Lung (tissue), 12 donors: ENCODE data around the gene CHMP6. TPM values are rescaled to one million over a fixed set of nuclear protein-coding genes. Genes with fewer than 3 reads are reported as not detected.

Experiments
- ATAC-seq: fragments of 200-7000 bp; cut with Tn5 transposase; one replicate; pipeline ENCODE4 v1.9.1; 2020; ENCODE audit warnings: moderate number of reproducible peaks; ENCODE audit not compliant: insufficient read depth, low FRiP score
- DNase-seq, 3 donors: peaks; one replicate each; pipeline ENCODE4 v3.0.0-alpha.2; 2013 to 2017
- H3K27ac ChIP-seq, 2 donors: one replicate each; pipeline ENCODE4 v1.5.1; 2013; ENCODE audit warnings: mild to moderate bottlenecking in 2 of 2, moderate library complexity in 2 of 2, control low read depth in 1 of 2, inconsistent platforms in 1 of 2, low read depth in 1 of 2, low read length in 1 of 2
- H3K27me3 ChIP-seq, 3 donors: one replicate each; pipeline ENCODE4 v1.5.1; 2013; ENCODE audit warnings: low read length in 2 of 3; ENCODE audit not compliant: control insufficient read depth in 3 of 3, insufficient read depth in 3 of 3
- H3K36me3 ChIP-seq, 4 donors: one replicate each; pipeline ENCODE4 v1.5.1; 2013; ENCODE audit warnings: low read length in 4 of 4, mild to moderate bottlenecking in 1 of 4, moderate library complexity in 1 of 4; ENCODE audit not compliant: control insufficient read depth in 4 of 4, insufficient read depth in 4 of 4
- H3K4me1 ChIP-seq, 5 donors: one replicate each; pipeline ENCODE4 v1.5.1; 2013; ENCODE audit warnings: low read length in 5 of 5, mild to moderate bottlenecking in 2 of 5, moderate library complexity in 1 of 5; ENCODE audit not compliant: control insufficient read depth in 5 of 5, insufficient read depth in 5 of 5
- H3K4me3 ChIP-seq: one replicate; pipeline ENCODE4 v1.5.1; 2013; ENCODE audit warnings: mild to moderate bottlenecking, control low read depth, moderate library complexity
- H3K9ac ChIP-seq, 2 donors: one replicate each; pipeline ENCODE4 v1.5.1; 2013; ENCODE audit warnings: low read length in 2 of 2, control low read depth in 1 of 2; ENCODE audit not compliant: insufficient read depth in 1 of 2
- H3K9me3 ChIP-seq, 4 donors: one replicate each; pipeline ENCODE4 v1.5.1; 2013; ENCODE audit warnings: low read length in 3 of 4, mild to moderate bottlenecking in 1 of 4, moderate library complexity in 1 of 4; ENCODE audit not compliant: control insufficient read depth in 4 of 4, insufficient read depth in 3 of 4
- WGBS, 2 donors: extraction: QIAGEN DNeasy Blood & Tissue Kit; methylation state at CpG; one replicate each; pipeline ENCODE4 v1.1.7; 2013; 5-methylcytosine and 5-hydroxymethylcytosine counted together
- polyA plus RNA-seq, 2 donors: library from polyadenylated mRNA; stranded (reverse); fragments of 200-250 nt; gene quantifications; one replicate each; pipeline ENCODE4 v1.2.1, GENCODE V29; 2013
- total RNA-seq, 2 donors: library from RNA; depleted of rRNA in 1 of 2; stranded (reverse); fragments of >200 nt in 1 of 2; gene quantifications; one replicate each; pipeline ENCODE4 v1.2.1, GENCODE V29; 2014 to 2021
- TF ChIP-seq, protein P1 (sequence below): IDR thresholded peaks from 2 replicates; pipeline ENCODE4 v1.5.1; 2012; ENCODE audit warnings: mild to moderate bottlenecking; ENCODE audit errors: control extremely low read depth, extremely low read depth
- donor health status: control.
- donor health status: control.
- donor health status: Bipolar disorder and iron deficiency.
- donor health status: healthy.
- donor health status: DM: yes; HTN: yes; CAD: no.

Gene CHMP6
- total and polyA plus RNA-seq, 4 donors: 18.2 to 36.3 (median 32.2) TPM

DNA sequence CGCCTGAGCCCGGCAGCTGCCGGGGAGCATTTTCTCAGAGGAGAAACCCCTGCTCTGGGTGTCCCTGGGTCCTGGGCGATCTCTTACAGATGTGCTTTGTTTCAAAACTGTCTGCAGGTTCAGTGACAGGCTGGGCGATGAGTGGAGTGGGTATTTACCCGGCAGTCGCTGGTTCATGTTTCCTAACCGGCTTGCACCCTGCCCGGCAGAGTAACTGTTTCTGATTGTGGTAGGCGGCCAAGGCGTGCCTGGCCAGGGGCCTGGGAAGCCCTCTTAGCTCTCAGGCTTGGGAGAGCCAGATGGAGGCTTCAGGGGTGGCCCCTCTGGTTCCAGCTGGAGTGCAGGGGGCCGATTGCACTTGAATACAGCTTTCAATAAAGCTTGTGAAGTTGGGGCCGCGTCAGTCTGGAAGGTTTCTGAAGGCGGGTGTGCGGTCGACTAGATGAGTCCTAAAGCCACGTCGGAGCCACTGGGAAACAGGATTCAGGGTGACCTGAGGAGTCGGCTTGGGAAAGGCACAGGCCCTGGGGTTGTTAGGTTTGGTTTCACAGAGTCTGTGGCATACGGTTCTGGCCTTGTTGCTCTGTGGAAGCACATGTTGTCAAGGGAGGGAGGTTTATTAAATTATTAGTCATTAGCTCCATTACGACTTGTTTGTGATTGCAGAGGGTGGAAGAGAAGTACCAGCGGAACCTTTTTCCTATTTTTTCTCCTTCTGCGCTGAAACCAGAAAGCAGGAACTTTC is 44.7 kb downstream of the CHMP6 start:
- no peak for ATAC-seq
- Histone ChIP-seq H3K4me3 (peak overlapping the region; percentile 62), H3K9me3 (no peaks in the 10 kb centered on the region), H3K27ac (peak overlapping the region in 1 of 2 donors; percentile 79), H3K9ac (no peak overlapping the region), H3K27me3 (no peaks in the 10 kb centered on the region), H3K4me1 (peaks cover 0 to 53% (median 25%) of the 10 kb centered on the region in 5 donors), H3K36me3 (peaks cover 0 to 6% (median 2%) of the 10 kb centered on the region in 4 donors)
- TF ChIP-seq, protein P1, sequence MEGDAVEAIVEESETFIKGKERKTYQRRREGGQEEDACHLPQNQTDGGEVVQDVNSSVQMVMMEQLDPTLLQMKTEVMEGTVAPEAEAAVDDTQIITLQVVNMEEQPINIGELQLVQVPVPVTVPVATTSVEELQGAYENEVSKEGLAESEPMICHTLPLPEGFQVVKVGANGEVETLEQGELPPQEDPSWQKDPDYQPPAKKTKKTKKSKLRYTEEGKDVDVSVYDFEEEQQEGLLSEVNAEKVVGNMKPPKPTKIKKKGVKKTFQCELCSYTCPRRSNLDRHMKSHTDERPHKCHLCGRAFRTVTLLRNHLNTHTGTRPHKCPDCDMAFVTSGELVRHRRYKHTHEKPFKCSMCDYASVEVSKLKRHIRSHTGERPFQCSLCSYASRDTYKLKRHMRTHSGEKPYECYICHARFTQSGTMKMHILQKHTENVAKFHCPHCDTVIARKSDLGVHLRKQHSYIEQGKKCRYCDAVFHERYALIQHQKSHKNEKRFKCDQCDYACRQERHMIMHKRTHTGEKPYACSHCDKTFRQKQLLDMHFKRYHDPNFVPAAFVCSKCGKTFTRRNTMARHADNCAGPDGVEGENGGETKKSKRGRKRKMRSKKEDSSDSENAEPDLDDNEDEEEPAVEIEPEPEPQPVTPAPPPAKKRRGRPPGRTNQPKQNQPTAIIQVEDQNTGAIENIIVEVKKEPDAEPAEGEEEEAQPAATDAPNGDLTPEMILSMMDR: no peak
- 50 to 69% methylated on average over 24 of the region's 24 CpGs for WGBS, 2 donors
- no peak for DNase-seq

DNA sequence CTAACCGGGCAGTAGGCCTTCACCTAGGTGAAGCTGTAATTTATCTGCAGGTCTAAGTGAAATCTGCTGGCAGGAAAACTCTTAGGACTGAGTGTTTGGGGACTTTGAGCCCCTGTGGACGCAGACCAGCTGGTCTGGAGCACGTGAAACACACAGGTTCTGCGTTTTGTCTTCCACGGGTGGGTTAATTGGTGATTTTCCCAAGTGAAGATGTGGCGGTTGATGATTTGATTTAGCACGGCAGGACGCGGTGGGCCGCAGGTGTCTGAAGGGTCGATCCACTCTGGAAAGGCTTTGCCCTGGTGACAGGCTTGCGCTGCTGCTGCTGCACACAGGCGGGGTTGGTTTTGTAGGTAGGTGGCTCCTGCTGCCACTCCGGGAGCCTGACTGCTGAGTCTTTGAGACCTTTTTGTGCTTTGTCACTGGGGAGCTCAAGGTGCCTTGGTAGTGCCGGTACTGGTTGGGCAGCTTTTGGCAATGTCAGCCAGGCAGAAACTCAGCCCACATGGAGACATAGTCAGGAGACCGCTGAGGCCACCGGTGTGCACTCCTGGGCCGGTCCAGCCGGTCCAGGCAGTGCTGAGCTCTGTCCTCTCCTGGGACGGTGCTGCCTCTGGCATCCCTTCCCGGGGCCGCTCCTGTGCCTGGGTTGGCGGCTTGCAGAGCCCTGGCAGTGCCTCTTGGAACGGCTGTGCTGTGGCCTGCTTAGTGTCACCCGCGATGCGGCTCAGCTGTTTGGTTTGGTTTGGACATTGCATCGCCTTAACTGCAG is 45.6 kb downstream of the CHMP6 start:
- no peak overlapping the region for H3K4me3 ChIP-seq
- WGBS, 2 donors: 61 to 83% methylated on average over 28 of the region's 28 CpGs
- H3K27me3 ChIP-seq: no peaks in the 10 kb centered on the region
- peaks cover 0 to 6% (median 2%) of the 10 kb centered on the region in 4 donors for H3K36me3 ChIP-seq
- H3K4me1 ChIP-seq: peaks cover 0 to 52% (median 25%) of the 10 kb centered on the region in 5 donors
- H3K9ac ChIP-seq: no peak overlapping the region
- no peaks in the 10 kb centered on the region for H3K9me3 ChIP-seq
- DNase-seq: peak in 2 of 3 donors; percentile 70 to 74
- TF ChIP-seq, protein P1: no peak
- ATAC-seq: no peak
- peak overlapping the region; percentile 21 to 79 for H3K27ac ChIP-seq

DNA sequence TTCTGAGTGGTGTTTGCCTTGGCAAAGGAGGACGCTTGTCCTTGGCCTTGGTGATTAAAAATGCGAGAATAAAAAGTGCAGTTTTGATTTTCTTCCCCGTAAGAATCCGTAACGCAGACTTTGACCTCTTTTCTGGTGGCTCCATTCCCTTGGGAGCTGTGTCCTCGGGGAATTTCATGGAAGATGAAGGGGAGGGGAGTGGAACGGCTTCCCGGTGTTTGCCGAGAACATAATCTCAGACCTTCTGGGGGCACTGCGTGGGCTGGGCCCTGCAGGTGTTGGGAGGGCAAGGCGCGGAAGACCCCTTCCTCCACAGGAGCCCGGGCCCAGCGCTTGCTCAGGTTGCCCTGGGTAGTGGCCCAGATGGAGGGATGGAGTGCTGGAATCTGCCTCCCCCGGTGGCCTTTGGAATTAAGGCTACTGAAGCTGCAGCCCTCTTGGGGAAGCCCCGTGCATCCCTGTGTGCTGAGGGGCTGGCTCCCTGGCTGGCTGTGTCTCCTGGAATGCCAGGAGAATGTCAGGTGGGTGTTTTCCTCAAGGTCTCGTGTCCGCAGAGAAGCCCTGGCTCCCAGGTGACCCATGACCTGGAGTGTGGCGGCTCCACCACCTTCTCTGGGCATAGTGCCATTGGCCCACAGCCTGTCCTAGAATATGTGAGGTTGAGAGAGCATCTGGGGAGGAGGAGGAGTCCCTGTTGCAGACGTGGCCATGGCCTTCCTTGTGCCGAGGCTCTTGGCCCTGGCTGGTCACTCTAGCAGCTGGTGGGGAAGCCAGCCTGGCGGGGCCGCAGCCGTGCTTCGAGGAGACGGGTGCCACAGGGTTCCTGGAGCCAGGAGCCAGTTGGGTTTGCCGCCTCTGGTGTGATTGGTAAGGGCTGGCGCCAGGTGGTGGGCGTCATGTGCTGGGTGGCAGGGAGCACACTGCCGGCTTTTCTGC is 46.4 kb downstream of the CHMP6 start:
- 74 to 85% methylated on average over 30 of the region's 30 CpGs for WGBS, 2 donors
- no peak for DNase-seq
- ATAC-seq: no peak
- Histone ChIP-seq H3K4me1 (peaks cover 0 to 47% (median 25%) of the 10 kb centered on the region in 5 donors), H3K9ac (no peak overlapping the region), H3K27me3 (no peaks in the 10 kb centered on the region), H3K36me3 (peaks cover 0 to 6% (median 0%) of the 10 kb centered on the region in 4 donors), H3K27ac (peak overlapping the region in 1 of 2 donors; percentile 79), H3K4me3 (no peak overlapping the region), H3K9me3 (no peaks in the 10 kb centered on the region)
- TF ChIP-seq, protein P1: no peak
